HuH-7 (cell line): ENCODE measurements around the gene ANKLE1.
"Not testable (repeated sequence)": the region's sequence is repeated elsewhere in the genome, so short reads cannot be mapped to it uniquely, and the experiment has no call there.

ENCODE experiments used
- DNase-seq: peaks from one replicate; pipeline ENCODE4 v3.0.0; 2011; ENCODE audit warnings: low spot score

Gene ANKLE1

GRCh38 chr19:17248011-17248776 is 33.5 kb upstream of the ANKLE1 start:
- peak; percentile 65 for DNase-seq

DNA sequence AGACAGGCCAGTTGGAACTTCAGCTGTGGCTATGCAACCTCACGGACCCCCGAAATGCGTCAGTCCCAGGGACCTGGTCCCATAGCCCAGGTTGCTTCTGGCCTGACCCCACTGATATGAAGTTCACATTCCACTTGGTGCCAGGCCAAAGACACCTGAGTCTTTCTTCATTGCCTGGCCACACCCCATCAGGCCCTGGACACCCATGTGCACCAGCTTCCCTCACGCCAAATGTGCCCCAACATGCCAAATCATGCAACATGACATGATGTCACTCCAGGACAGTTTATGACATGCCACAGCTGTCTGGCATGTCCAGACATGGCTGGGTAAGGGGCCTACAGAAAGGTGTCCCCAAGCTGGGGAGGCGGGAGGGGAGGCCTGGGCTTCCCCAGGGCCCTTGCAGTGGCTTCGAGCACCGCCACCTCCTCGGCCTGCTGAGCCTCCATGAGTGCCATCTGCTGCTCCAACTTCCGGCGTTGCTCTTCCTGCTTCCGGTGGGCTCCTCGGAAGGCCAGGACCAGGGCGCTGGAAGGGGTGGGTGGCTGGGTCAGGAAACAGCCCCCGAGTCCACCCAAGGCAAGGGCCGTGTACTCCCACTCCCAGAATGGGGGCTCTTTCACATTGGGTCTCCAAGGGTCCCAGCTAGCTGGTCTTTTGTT is 31.7 kb upstream of the ANKLE1 start:
- no peak for DNase-seq

DNA sequence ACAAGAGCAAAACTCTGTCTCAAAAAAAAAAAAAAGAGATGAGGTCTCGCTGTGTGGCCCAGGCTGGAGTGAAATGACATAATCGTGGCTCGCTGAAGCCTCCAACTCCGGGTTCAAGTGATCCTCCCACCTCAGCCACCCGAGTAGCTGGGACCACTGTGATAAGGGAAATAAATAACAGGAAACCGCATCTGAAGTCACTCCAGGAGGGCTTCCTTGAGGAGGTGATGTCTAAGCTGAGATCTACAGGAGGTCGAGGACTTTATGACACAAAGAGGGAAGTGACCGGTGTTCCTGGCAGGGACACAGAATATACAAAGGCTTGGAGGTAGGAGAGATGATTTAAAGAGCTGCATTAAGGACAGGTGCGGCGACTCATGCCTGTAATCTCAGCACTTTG is 27.1 kb upstream of the ANKLE1 start:
- DNase-seq: no peak

DNA sequence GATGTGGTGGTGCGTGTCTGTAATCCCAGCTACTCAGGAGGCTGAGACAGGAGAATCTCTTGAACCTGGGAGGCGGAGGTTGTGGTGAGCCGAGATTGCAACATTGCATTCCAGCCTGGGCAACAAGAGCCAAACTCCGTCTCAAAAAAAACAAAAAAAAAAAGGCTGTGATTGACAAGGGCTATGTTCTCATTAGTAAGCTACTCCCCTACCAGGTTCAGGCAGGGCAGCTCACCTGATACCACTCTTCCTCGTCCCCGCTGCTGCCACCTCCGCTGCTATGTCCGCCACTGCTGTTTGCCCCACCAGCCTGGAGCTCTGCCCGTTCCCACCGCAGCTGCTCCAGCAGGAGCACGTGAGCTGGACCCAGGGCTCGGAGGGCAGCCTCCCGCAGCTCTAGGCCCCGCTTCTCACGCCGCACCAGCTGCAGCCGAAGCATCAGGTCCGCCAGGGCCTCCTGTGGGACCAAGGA is 26.5 kb upstream of the ANKLE1 start:
- DNase-seq: no peak

GRCh38 chr19:17256130-17256529 is 25.6 kb upstream of the ANKLE1 start:
- no peak for DNase-seq

GRCh38 chr19:17259118-17259780 is 22.5 kb upstream of the ANKLE1 start:
- DNase-seq: no peak

DNA sequence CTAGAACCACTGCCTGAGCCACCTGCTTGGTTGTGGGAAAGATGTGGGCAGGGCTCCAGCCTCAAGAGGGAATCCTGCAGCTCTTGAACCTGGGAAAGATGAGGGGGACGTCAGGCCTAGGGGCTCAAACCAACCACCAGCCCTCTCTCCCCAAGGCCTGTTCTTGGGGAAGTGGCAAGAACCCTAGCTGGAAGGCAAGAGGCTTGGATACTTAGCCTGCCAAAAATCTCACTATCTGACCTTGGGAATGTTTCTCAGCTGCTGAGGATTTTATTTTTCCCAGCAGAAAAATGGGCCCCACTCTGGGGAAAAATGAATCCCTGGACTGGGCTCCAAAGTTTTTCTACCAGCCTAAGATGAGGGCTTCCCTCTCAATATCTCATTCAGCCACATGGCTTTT is 21.8 kb upstream of the ANKLE1 start:
- DNase-seq: no peak

DNA sequence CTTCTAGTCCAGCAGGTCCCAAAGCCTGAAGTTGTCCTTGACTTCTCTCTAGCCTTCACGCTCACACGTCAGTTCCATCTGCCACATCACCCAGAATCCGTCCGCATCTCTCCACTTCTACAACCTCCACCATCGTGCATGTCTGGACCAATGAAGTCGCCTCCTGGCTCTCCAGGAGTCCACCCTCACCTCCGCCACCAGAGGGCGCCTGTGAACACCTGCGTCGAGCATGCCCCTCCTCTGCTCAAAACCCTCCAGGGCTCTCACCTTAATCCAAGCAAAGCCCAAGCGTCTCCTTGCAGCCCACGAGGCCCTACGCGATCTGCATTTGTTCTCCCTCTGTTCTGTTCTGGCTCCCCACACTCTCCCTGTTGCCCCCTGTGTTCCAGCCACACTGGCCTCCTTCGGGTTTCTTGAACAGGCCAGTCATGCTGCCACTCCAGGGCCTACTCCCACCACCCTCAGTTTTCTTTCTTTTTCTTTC is 20.8 kb upstream of the ANKLE1 start:
- peak; percentile 93 for DNase-seq

DNA sequence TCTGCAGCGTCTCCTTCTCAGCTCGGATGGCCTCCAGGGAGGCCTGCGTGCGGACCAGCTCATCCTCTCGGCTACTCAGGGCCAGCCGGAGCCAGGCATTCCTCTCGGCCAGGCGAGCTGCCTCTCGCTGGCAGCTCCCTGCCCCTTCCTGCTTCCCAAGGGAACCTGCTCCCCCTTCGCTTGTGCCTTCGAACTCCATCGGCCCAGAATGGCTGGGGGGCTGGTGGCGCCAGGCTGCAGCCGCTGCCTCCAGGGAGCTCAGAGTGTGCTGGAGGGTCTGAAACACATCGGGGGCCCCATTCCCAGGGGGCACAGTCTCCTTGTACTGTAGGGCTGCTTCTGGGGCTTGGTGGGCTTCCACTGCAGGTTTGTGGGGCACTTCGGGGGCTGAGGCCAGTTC is 19.1 kb upstream of the ANKLE1 start:
- no peak for DNase-seq

GRCh38 chr19:17263712-17264640 is 17.7 kb upstream of the ANKLE1 start:
- DNase-seq: no peak

DNA sequence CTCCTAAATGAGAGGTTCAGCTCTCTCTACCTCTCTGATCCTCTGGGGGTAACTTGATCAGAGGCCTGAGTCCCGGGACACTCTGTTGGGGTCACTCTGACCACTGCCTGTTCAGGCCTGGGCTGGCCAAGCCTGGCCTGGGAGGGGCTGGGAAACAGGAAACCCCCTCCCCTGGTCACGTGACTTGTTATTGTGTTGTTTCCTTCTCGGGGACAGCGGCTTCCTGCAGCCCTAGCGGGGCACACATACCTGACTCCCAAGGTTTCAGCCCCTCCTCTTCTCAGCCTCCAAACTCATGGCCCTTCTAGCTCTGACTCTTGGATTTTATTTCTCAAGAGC is 17.1 kb upstream of the ANKLE1 start, which contains the start of gene USHBP1:
Gene USHBP1, minus strand, starts transcription at position 105 of the 339 bp plus-strand sequence. CDS start 446 bp downstream, outside the sequence.
- no peak for DNase-seq

DNA sequence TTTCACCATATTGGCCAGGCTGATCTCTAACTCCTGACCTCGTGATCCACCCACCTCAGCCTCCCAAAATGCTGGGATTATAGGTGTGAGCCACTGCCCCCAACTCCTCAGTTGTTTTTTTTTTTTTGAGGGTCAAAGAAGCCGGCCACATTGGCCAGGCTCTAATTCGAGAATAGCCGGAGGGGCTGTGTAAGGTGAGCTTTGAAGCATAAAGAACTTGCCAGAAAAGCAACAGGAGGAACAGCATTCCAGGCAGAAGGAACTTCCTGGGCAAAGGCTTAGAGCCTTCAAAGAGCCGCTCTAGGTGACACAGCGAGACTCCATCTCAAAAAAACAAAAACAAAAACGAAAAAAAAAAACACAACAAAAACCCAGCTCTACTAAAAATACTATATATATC is 15.7 kb upstream of the ANKLE1 start:
- no peak for DNase-seq

GRCh38 chr19:17266589-17266974 is 15.1 kb upstream of the ANKLE1 start:
- no peak for DNase-seq

DNA sequence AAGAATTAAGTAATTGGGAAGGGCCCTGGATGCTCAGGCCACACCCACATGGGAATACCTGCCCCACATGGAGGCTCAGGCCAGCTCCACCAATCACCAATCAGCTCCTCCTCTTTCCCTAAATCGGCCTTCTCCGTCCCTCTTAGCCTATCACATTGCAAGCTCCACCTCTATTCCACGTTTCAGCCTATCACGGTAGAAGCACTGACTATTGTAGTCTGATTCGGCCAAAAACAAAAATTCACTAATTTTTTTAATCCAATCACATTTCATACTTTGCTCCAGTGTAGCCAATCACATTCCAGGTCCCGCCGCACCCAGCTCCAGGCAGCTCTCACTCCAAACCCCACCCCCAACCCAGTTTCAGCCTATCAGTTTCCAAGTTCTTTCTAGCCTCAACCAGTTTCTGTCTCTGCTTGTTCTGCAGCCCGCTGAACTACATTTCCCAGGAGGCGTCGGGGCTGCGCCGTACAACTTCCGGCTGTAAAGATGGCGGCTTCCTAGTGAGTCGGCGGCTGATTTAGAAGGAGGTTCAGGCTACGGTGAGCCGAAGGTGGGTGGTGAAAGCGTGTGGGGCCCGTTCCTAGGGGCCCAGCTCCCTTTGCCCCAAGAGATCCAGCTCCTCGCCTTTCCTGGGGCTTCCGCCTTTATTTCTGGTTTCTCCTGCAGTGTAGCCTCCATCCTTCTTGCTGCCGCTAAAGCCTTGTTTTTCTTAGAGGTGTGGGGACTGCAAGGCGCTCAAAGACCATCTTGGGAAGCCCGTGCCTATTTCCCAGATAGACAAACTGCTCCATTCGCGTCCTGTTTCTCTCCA is 14.5 kb upstream of the ANKLE1 start, which contains the start of gene BABAM1:
Gene BABAM1, plus strand, starts transcription at position 469 of the 814 bp plus-strand sequence. CDS start 1,364 bp downstream, outside the sequence.
- DNase-seq: peak; percentile 100

GRCh38 chr19:17268754-17269153 is 12.9 kb upstream of the ANKLE1 start:
- DNase-seq: no peak

DNA sequence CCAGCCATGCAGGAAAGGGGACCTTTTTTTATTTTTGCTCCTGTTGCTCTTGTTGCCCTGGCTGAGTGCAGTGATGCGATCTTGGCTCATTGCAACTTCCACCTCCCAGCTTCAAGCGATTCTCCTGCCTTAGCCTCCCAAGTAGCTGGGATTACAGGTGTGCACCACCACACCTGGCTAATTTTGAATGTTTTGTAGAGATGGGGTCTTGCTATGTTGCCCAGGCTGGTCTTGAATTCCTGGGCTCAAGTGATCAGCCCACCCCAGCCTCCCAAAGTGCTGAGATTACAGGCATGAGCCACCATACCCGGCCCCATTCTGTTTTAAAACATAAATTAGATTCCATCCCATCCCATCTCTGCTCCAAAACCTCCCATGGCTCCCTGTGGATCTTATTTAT is 6.8 kb upstream of the ANKLE1 start:
- DNase-seq: not testable (repeated sequence)

- DNase-seq: no peak
Observed at GRCh38 chr19:17275441-17276175, 6.1 kb upstream of the ANKLE1 start.

DNA sequence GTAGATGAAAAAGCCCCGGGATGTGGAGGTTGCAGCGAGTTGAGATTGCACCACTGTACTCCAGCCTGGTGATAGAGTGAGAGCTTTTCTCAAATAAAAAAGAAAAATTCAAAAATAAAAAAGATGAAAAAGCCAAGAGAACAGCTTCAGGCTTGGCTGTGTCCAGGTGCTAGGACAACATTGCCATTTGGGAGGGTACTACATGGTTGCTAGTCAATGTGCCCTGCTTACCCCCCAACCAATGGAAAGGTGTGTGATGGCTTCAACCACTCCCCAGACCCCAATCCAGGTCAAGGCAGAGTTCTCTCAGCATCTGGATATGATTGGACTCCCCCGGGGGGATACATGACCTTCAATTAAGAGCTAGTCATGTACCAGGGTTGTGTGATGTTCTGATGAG is 2.3 kb upstream of the ANKLE1 start:
- no peak for DNase-seq

GRCh38 chr19:17282488-17283125 is 906 bp downstream of the ANKLE1 start:
- DNase-seq: peak; percentile 93
